ENCODE results near the gene NRP1. TPM values are rescaled to one million over a fixed set of nuclear protein-coding genes. Genes with fewer than 3 reads are reported as not detected.

NRP1 gene
- polyA plus RNA-seq, 1 of the 3 experiments (the other 2 are of a cell fraction) = 129 TPM

GRCh38 chr10:33287112-33287511 lies 47.4 kb downstream of the NRP1 start:
- Histone ChIP-seq H3K27me3 (ENCODE audit: insufficient read depth) (no peaks in the 10 kb centered on the region), H3F3A (replicated peaks; ENCODE audit: insufficient read depth) (peaks cover 14% of the 10 kb centered on the region), H3K9me3 (no peaks in the 10 kb centered on the region), H3K36me3 (replicated peaks in 1 of 2; ENCODE audit: control insufficient read depth in 1 of 2, insufficient read depth in 2 of 2, low read length in 1 of 2) (peaks cover 0 to 25% of the 10 kb centered on the region in 2 experiments), H3K9me2 (no peaks in the 10 kb centered on the region), H3K4me2 (no peak overlapping the region), H3K27ac (ENCODE audit: low read depth in 2 of 2, low read length in 1 of 2) (no peak overlapping the region), H4K20me1 (ENCODE audit: insufficient read depth) (peaks cover 67% of the 10 kb centered on the region), H3K4me1 (ENCODE audit: control insufficient read depth in 1 of 2, insufficient read depth in 2 of 2, low read depth in 1 of 2, low read length in 1 of 2) (peaks cover 6 to 19% of the 10 kb centered on the region in 2 experiments), H2AFZ (ENCODE audit: low read depth) (no peak overlapping the region), H3K9ac (no peak overlapping the region), H3K4me3 (ENCODE audit: low read depth in 2 of 2, low read length in 1 of 2) (no peak overlapping the region), H3K79me2 (ENCODE audit: insufficient read depth) (peaks cover 100% of the 10 kb centered on the region)
- DNase-seq = no peak
- no peak for TF ChIP-seq NFIC (IDR thresholded peaks at IDR 0.05; ENCODE audit: borderline replicate concordance)
- TF ChIP-seq TAF1 (IDR thresholded peaks at IDR 0.05; ENCODE audit: borderline replicate concordance, low read depth, low read length) = no peak
- TF ChIP-seq RFX5 (IDR thresholded peaks at IDR 0.05; ENCODE audit: low read length) = no peak
- TF ChIP-seq GABPA (IDR thresholded peaks at IDR 0.05; ENCODE audit: low read depth) = no peak
- TF ChIP-seq FOSL2 (IDR thresholded peaks at IDR 0.05; ENCODE audit: borderline replicate concordance, low read depth) = no peak
- no peak for TF ChIP-seq PBX3 (IDR thresholded peaks at IDR 0.05)
- no peak for TF ChIP-seq MAX (IDR thresholded peaks at IDR 0.05; ENCODE audit: low read depth)
- no peak for TF ChIP-seq MEF2A (IDR thresholded peaks at IDR 0.05; ENCODE audit: borderline replicate concordance, low read depth)
- TF ChIP-seq EP300 (IDR thresholded peaks at IDR 0.05; ENCODE audit: borderline replicate concordance in 1 of 2, low read depth in 1 of 2, low read length in 1 of 2) = no peak
- no peak for TF ChIP-seq YY1 (IDR thresholded peaks at IDR 0.05; ENCODE audit: low read depth)
- TF ChIP-seq, protein P1, sequence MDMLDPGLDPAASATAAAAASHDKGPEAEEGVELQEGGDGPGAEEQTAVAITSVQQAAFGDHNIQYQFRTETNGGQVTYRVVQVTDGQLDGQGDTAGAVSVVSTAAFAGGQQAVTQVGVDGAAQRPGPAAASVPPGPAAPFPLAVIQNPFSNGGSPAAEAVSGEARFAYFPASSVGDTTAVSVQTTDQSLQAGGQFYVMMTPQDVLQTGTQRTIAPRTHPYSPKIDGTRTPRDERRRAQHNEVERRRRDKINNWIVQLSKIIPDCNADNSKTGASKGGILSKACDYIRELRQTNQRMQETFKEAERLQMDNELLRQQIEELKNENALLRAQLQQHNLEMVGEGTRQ (IDR thresholded peaks at IDR 0.05; ENCODE audit: borderline replicate concordance, low read depth, low read length) = no peak
- TF ChIP-seq CHD2 (IDR thresholded peaks at IDR 0.05; ENCODE audit: low read length, partially characterized antibody) = no peak
- TF ChIP-seq FOXJ3 (CRISPR knock-in tag; IDR thresholded peaks at IDR 0.05) = no peak
- TF ChIP-seq TCF12 (IDR thresholded peaks at IDR 0.05) = no peak
- 86% methylated on average over 2 of the region's 2 CpGs for WGBS (ENCODE audit: low lambda C conversion rate)
- ChIA-PET POLR2A (interaction anchor here (0.6 kb wide), 1 partner anchor 36 kb away, joined by 3 read pairs; no protein-coding TSS in a partner anchor), CTCF (interaction anchor here (0.9 to 2.6 kb wide), 2 partner anchors 9 to 44 kb away, joined by 3 to 6 read pairs; no protein-coding TSS in a partner anchor)

- peaks cover 0 to 30% of the 10 kb centered on the region in 2 experiments for H3K36me3 ChIP-seq (replicated peaks in 1 of 2; ENCODE audit: control insufficient read depth in 1 of 2, insufficient read depth in 2 of 2, low read length in 1 of 2)
- WGBS (ENCODE audit: low lambda C conversion rate) = 87% methylated on average over 4 of the region's 4 CpGs
- peaks cover 100% of the 10 kb centered on the region for H3K79me2 ChIP-seq (ENCODE audit: insufficient read depth)
- H3K27me3 ChIP-seq (ENCODE audit: insufficient read depth) = no peaks in the 10 kb centered on the region
- no peak for TF ChIP-seq CHD2 (IDR thresholded peaks at IDR 0.05; ENCODE audit: low read length, partially characterized antibody)
- no peak for TF ChIP-seq TEAD4 (IDR thresholded peaks at IDR 0.05; ENCODE audit: borderline replicate concordance, insufficient read depth)
- no peak for TF ChIP-seq RCOR1 (IDR thresholded peaks at IDR 0.05; ENCODE audit: low read length)
- TF ChIP-seq FOSL2 (IDR thresholded peaks at IDR 0.05; ENCODE audit: borderline replicate concordance, low read depth) = no peak
- TF ChIP-seq RFX5 (IDR thresholded peaks at IDR 0.05; ENCODE audit: low read length) = no peak
- H3K9me3 ChIP-seq = no peaks in the 10 kb centered on the region
- H3K4me2 ChIP-seq = no peak overlapping the region
- ChIA-PET POLR2A (no interaction called here), CTCF (interaction anchor here (2.6 kb wide), 1 partner anchor 44 kb away, joined by 6 read pairs; no protein-coding TSS in a partner anchor)
- H3K27ac ChIP-seq (ENCODE audit: low read depth in 2 of 2, low read length in 1 of 2) = no peak overlapping the region
- DNase-seq = no peak
- H3K4me3 ChIP-seq (ENCODE audit: low read depth in 2 of 2, low read length in 1 of 2) = no peak overlapping the region
- H4K20me1 ChIP-seq (ENCODE audit: insufficient read depth) = peaks cover 59% of the 10 kb centered on the region
- no peaks in the 10 kb centered on the region for H3K9me2 ChIP-seq
- H3F3A ChIP-seq (replicated peaks; ENCODE audit: insufficient read depth) = peaks cover 9% of the 10 kb centered on the region
- peaks cover 4 to 11% of the 10 kb centered on the region in 2 experiments for H3K4me1 ChIP-seq (ENCODE audit: control insufficient read depth in 1 of 2, insufficient read depth in 2 of 2, low read depth in 1 of 2, low read length in 1 of 2)
- no peak overlapping the region for H2AFZ ChIP-seq (ENCODE audit: low read depth)
- no peak overlapping the region for H3K9ac ChIP-seq
Measured at GRCh38 chr10:33286157-33286934, 48.1 kb downstream of the NRP1 start.

Data from SK-N-SH (cell line).